H9 (cell line): ENCODE results near the gene SETBP1. TPM values are rescaled to one million over a fixed set of nuclear protein-coding genes. Genes with fewer than 3 reads are reported as not detected.

ENCODE experiments used
- DNase-seq: peaks from one replicate; pipeline ENCODE4 v3.0.0-alpha.2; 2017
- H2AFZ ChIP-seq: one replicate; pipeline ENCODE4 v1.6.1; 2013; ENCODE audit warnings: mild to moderate bottlenecking, low read length, control low read depth, moderate library complexity
- H2AK5ac ChIP-seq: 2 replicates; pipeline ENCODE4 v1.6.1; 2013; ENCODE audit warnings: low read length, control low read depth, mixed read lengths; ENCODE audit not compliant: insufficient read length
- H2BK120ac ChIP-seq: one replicate; pipeline ENCODE4 v1.6.1; 2013; ENCODE audit warnings: low read depth, mild to moderate bottlenecking, low read length, control low read depth, inconsistent platforms; ENCODE audit not compliant: poor library complexity, severe bottlenecking
- H2BK12ac ChIP-seq: 2 replicates; pipeline ENCODE4 v1.6.1; 2013; ENCODE audit warnings: low read length, control low read depth, mixed read lengths, low read depth; ENCODE audit not compliant: insufficient read length
- H2BK15ac ChIP-seq: 2 replicates; pipeline ENCODE4 v1.6.1; 2013; ENCODE audit warnings: low read depth, low read length, control low read depth
- H2BK20ac ChIP-seq: one replicate; pipeline ENCODE4 v1.6.1; 2013; ENCODE audit warnings: low read depth, mild to moderate bottlenecking, low read length, control low read depth, inconsistent platforms; ENCODE audit not compliant: poor library complexity, severe bottlenecking
- H2BK5ac ChIP-seq: 2 replicates; pipeline ENCODE4 v1.6.1; 2013; ENCODE audit warnings: low read length, control low read depth, mixed read lengths; ENCODE audit not compliant: insufficient read length
- H3K14ac ChIP-seq: 2 replicates; pipeline ENCODE4 v1.6.1; 2013; ENCODE audit warnings: low read length, control low read depth; ENCODE audit not compliant: insufficient read depth
- H3K18ac ChIP-seq: 2 replicates; pipeline ENCODE4 v1.6.1; 2013; ENCODE audit warnings: low read depth, mild to moderate bottlenecking, mixed read lengths, low read length, control low read depth; ENCODE audit not compliant: insufficient read length
- H3K23ac ChIP-seq: 2 replicates; pipeline ENCODE4 v1.6.1; 2013; ENCODE audit warnings: low read length, control low read depth, mixed read lengths, low read depth; ENCODE audit not compliant: insufficient read length
- H3K23me2 ChIP-seq: 2 replicates; pipeline ENCODE4 v1.6.1; 2013; ENCODE audit warnings: low read depth, mild to moderate bottlenecking, mixed read lengths, low read length, control low read depth; ENCODE audit not compliant: insufficient read length, poor library complexity, severe bottlenecking
- H3K27ac ChIP-seq: 2 replicates; pipeline ENCODE4 v1.5.1; 2013; ENCODE audit warnings: low read length, control low read depth, mixed read lengths, low read depth; ENCODE audit not compliant: insufficient read length
- H3K27me3 ChIP-seq: 2 replicates; pipeline ENCODE4 v1.6.1; 2013; ENCODE audit warnings: low read length, control low read depth, inconsistent platforms; ENCODE audit not compliant: insufficient read depth
- H3K4ac ChIP-seq: 2 replicates; pipeline ENCODE4 v1.6.1; 2013; ENCODE audit warnings: low read depth, mild to moderate bottlenecking, control low read depth, inconsistent platforms, low read length, moderate library complexity
- H3K4me1 ChIP-seq: 2 replicates; pipeline ENCODE4 v1.6.1; 2013; ENCODE audit warnings: low read length, control low read depth, inconsistent platforms; ENCODE audit not compliant: insufficient read depth
- H3K4me2 ChIP-seq: 2 replicates; pipeline ENCODE4 v1.6.1; 2013; ENCODE audit warnings: low read length, control low read depth, mixed read lengths; ENCODE audit not compliant: insufficient read length, insufficient read depth
- H3K56ac ChIP-seq: 2 replicates; pipeline ENCODE4 v1.6.1; 2013; ENCODE audit warnings: low read depth, mild to moderate bottlenecking, mixed read lengths, low read length, control low read depth; ENCODE audit not compliant: insufficient read length
- H3K79me1 ChIP-seq: 2 replicates; pipeline ENCODE4 v1.6.1; 2013; ENCODE audit warnings: low read depth, mild to moderate bottlenecking, moderate library complexity, low read length, control low read depth, inconsistent platforms; ENCODE audit not compliant: insufficient read depth, poor library complexity, severe bottlenecking
- H3K79me2 ChIP-seq: 2 replicates; pipeline ENCODE4 v1.6.1; 2013; ENCODE audit warnings: low read length, control low read depth, inconsistent platforms; ENCODE audit not compliant: insufficient read depth
- H3K9ac ChIP-seq: 2 replicates; pipeline ENCODE4 v1.6.1; 2013; ENCODE audit warnings: low read length, control low read depth, mixed read lengths; ENCODE audit not compliant: insufficient read length; ENCODE audit errors: extremely low read depth
- H3K9me3 ChIP-seq: one replicate; pipeline ENCODE4 v1.6.1; 2013; ENCODE audit warnings: low read depth, low read length, inconsistent platforms; ENCODE audit not compliant: control insufficient read depth
- H3T11ph ChIP-seq: one replicate; pipeline ENCODE4 v1.6.1; 2013; ENCODE audit warnings: mild to moderate bottlenecking, low read length, control low read depth, inconsistent platforms
- H4K20me1 ChIP-seq: one replicate; pipeline ENCODE4 v1.6.1; 2013; ENCODE audit not compliant: control insufficient read depth, insufficient read length, insufficient read depth
- H4K5ac ChIP-seq: 2 replicates; pipeline ENCODE4 v1.6.1; 2013; ENCODE audit warnings: low read depth, mild to moderate bottlenecking, mixed read lengths, low read length, control low read depth; ENCODE audit not compliant: insufficient read length
- H4K8ac ChIP-seq: replicated peaks from 2 replicates; pipeline ENCODE4 v1.6.1; 2013; ENCODE audit warnings: low read length, control low read depth, mixed read lengths, low read depth; ENCODE audit not compliant: insufficient read length
- H4K91ac ChIP-seq: 2 replicates; pipeline ENCODE4 v1.6.1; 2013; ENCODE audit warnings: low read depth, mild to moderate bottlenecking, moderate library complexity, mixed read lengths, low read length, control low read depth; ENCODE audit not compliant: insufficient read length
- H3K27ac Mint-ChIP-seq, 3 experiments: 2 replicates in 2 of 3; 3 replicates in 1 of 3; pipeline ENCODE4 v1.8.0; 2020 to 2021; ENCODE audit warnings: mixed read lengths in 3 of 3, mild to moderate bottlenecking in 1 of 3, moderate library complexity in 1 of 3
- H3K27me3 Mint-ChIP-seq: 2 replicates; pipeline ENCODE4 v1.8.0; 2021; ENCODE audit warnings: low read depth, mild to moderate bottlenecking, moderate library complexity, mixed read lengths
- H3K36me3 Mint-ChIP-seq, 3 experiments: 2 replicates in 2 of 3; 3 replicates in 1 of 3; pipeline ENCODE4 v1.8.0; 2020 to 2021; ENCODE audit warnings: low read depth in 3 of 3, mixed read lengths in 3 of 3; ENCODE audit not compliant: insufficient read depth in 1 of 3
- H3K4me1 Mint-ChIP-seq, 2 experiments: 2 replicates each; pipeline ENCODE4 v1.8.0; 2020; ENCODE audit warnings: mixed read lengths in 2 of 2
- H3K4me3 Mint-ChIP-seq, 2 experiments: 2 replicates in 1 of 2; 3 replicates in 1 of 2; pipeline ENCODE4 v1.8.0; 2020 to 2021; ENCODE audit warnings: mild to moderate bottlenecking in 2 of 2, mixed read lengths in 2 of 2, moderate library complexity in 1 of 2
- H3K9me3 Mint-ChIP-seq, 2 experiments: 2 replicates in 1 of 2; 3 replicates in 1 of 2; pipeline ENCODE4 v1.8.0; 2020; ENCODE audit warnings: mild to moderate bottlenecking in 2 of 2, mixed read lengths in 2 of 2, moderate library complexity in 1 of 2
- CTCF ChIP-seq: fragments of 200-600 bp; sonication (generic); conservative IDR thresholded peaks from 3 replicates; pipeline ENCODE4 v1.8.0; 2021; ENCODE audit warnings: antibody characterized with exemption, mild to moderate bottlenecking
- WGBS: extraction: QIAGEN DNeasy Blood & Tissue Kit; methylation state at CpG from one replicate; pipeline ENCODE4 v1.1.7; 2013; ENCODE audit warnings: missing lambda C conversion rate, low lambda C conversion rate, mixed read lengths; ENCODE audit not compliant: insufficient read length; ENCODE audit errors: extremely low coverage; 5-methylcytosine and 5-hydroxymethylcytosine counted together
- total RNA-seq: library from RNA; stranded (reverse); gene quantifications from 2 replicates; pipeline ENCODE4 v1.2.1, GENCODE V29; 2021

Gene SETBP1
- total RNA-seq, 1 experiment from 2014 or later: 4.6 TPM

DNA sequence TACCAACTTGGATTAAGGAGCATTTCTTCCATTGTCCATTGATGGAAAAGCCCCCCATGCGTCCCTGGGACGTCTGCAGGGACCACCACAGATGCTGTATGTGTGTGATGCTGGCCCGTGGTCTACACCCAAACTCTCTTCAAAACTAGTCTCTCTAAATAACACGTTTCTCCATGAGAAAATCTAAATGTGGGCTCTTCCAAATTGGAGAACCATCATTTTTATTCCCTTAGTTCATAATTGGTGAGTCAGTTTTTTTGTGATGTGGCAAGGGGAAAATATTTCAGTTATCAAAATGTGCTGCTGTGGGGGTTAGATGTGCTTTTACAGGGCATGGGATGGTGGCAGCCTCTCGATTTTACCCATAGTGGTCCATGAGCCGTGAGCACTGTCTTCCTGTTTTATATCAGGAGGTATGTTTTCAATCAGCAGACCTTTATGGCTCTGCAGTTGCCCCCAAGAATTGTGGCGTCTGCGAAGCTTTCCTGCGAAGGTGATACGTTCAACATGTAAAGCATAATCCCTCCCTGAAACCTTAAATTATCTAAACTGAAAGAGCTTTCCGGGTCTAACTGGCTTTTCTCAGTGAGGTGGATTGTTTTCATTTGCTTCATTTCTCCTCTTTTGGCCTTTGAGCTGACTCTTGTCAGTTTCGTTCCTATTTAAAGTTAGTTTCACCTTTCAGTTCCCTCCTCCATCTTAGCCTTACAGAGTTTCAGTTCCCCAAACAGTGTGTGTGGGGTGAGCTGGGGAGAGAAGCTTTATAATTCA, 78.4 kb downstream of the SETBP1 start:
- Histone ChIP-seq H3K9ac (no peak overlapping the region), H2BK5ac (no peak overlapping the region), H3T11ph (no peak overlapping the region), H3K4ac (no peak overlapping the region), H3K23me2 (no peaks in the 10 kb centered on the region), H3K9me3 (no peaks in the 10 kb centered on the region), H3K27me3 (no peaks in the 10 kb centered on the region), H3K79me2 (no peaks in the 10 kb centered on the region), H4K20me1 (no peaks in the 10 kb centered on the region), H3K56ac (no peak overlapping the region), H2BK12ac (no peak overlapping the region), H2AK5ac (no peak overlapping the region), H3K14ac (no peak overlapping the region), H2BK15ac (no peak overlapping the region), H3K23ac (no peak overlapping the region), H2BK120ac (no peak overlapping the region), H4K5ac (no peak overlapping the region), H3K4me2 (no peak overlapping the region), H4K91ac (no peak overlapping the region), H2AFZ (no peak overlapping the region), H4K8ac (no peak overlapping the region), H3K79me1 (no peaks in the 10 kb centered on the region), H3K27ac (no peak overlapping the region), H3K4me1 (peaks cover 6% of the 10 kb centered on the region; the same call in 1 of the 2 replicates), H2BK20ac (no peak overlapping the region), H3K18ac (no peak overlapping the region)
- no peak for DNase-seq
- no peaks in the 10 kb centered on the region for H3K27me3 Mint-ChIP-seq
- no CpG with 5 or more reads among the region's 12 CpGs for WGBS
- no peaks in the 10 kb centered on the region for H3K9me3 Mint-ChIP-seq
- no peak overlapping the region for H3K27ac Mint-ChIP-seq
- H3K36me3 Mint-ChIP-seq: no peaks in the 10 kb centered on the region
- no peak overlapping the region for H3K4me3 Mint-ChIP-seq
- H3K4me1 Mint-ChIP-seq: peaks cover 6% of the 10 kb centered on the region in 2 experiments
- TF ChIP-seq CTCF: no peak
